PFSK-1 (cell line): ENCODE measurements around the gene BECN2.

ENCODE experiments used
- POLR2AphosphoS5 ChIP-seq: IDR thresholded peaks from 2 replicates; pipeline ENCODE4 v1.6.1; 2012; ENCODE audit warnings: low read depth, mild to moderate bottlenecking, control low read depth, low read length, moderate library complexity
- REST ChIP-seq, 2 experiments: IDR thresholded peaks; 2 replicates each; pipeline versions ENCODE4 v1.6.1 to v1.8.0; 2011 to 2012; ENCODE audit warnings: low read depth in 2 of 2, low read length in 2 of 2, control low read depth in 1 of 2, inconsistent platforms in 1 of 2, mild to moderate bottlenecking in 1 of 2, moderate library complexity in 1 of 2; ENCODE audit not compliant: insufficient read depth in 1 of 2
- SIN3A ChIP-seq: IDR thresholded peaks from 2 replicates; pipeline ENCODE4 v1.6.1; 2012; ENCODE audit warnings: mild to moderate bottlenecking, low read length, moderate library complexity, borderline replicate concordance; ENCODE audit not compliant: insufficient read depth
- TAF1 ChIP-seq: IDR thresholded peaks from 2 replicates; pipeline ENCODE4 v1.6.1; 2012; ENCODE audit warnings: low read length, control low read depth, borderline replicate concordance; ENCODE audit not compliant: insufficient read depth

- no peak for TF ChIP-seq TAF1
- no peak for TF ChIP-seq REST (IDR thresholded peaks at IDR 0.05; ENCODE audit: insufficient read depth in 1 of 2, low read depth in 2 of 2, low read length in 2 of 2)
- TF ChIP-seq POLR2AphosphoS5, result no peak
- no peak for TF ChIP-seq SIN3A
Observed at GRCh38 chr1:241939798-241940197, 17.8 kb upstream of the BECN2 start.
